GM12891 (cell line): ENCODE measurements around the gene PRM3.

Experiments
- DNase-seq: peaks from one replicate; pipeline ENCODE4 v3.0.0; 2011; ENCODE audit warnings: low spot score; ENCODE audit not compliant: insufficient read length
- FAIRE-seq: peaks from 2 replicates; lab custom pipeline; 2011; peaks lifted over from hg19 to GRCh38; lab: Jason Lieb, UNC
- PAX5 ChIP-seq: IDR thresholded peaks from 2 replicates; pipeline ENCODE4 v1.6.1; 2011; ENCODE audit warnings: low read length, moderate library complexity, mild to moderate bottlenecking; ENCODE audit not compliant: insufficient read depth, severe bottlenecking
- POLR2A ChIP-seq: IDR thresholded peaks from 2 replicates; pipeline ENCODE4 v1.6.1; 2011; ENCODE audit warnings: low read depth, low read length, control low read depth
- POLR2AphosphoS5 ChIP-seq: IDR thresholded peaks from 2 replicates; pipeline ENCODE4 v1.6.1; 2011; ENCODE audit warnings: low read depth, low read length, control low read depth
- POU2F2 ChIP-seq: IDR thresholded peaks from 2 replicates; pipeline ENCODE4 v1.6.1; 2011; ENCODE audit warnings: low read depth, mild to moderate bottlenecking, control low read depth, low read length, moderate library complexity
- SPI1 ChIP-seq: IDR thresholded peaks from 2 replicates; pipeline ENCODE4 v1.6.1; 2011; ENCODE audit warnings: low read depth, low read length, control low read depth
- TAF1 ChIP-seq: IDR thresholded peaks from 2 replicates; pipeline ENCODE4 v1.6.1; 2011; ENCODE audit warnings: low read depth, low read length, control low read depth

Gene PRM3

DNA sequence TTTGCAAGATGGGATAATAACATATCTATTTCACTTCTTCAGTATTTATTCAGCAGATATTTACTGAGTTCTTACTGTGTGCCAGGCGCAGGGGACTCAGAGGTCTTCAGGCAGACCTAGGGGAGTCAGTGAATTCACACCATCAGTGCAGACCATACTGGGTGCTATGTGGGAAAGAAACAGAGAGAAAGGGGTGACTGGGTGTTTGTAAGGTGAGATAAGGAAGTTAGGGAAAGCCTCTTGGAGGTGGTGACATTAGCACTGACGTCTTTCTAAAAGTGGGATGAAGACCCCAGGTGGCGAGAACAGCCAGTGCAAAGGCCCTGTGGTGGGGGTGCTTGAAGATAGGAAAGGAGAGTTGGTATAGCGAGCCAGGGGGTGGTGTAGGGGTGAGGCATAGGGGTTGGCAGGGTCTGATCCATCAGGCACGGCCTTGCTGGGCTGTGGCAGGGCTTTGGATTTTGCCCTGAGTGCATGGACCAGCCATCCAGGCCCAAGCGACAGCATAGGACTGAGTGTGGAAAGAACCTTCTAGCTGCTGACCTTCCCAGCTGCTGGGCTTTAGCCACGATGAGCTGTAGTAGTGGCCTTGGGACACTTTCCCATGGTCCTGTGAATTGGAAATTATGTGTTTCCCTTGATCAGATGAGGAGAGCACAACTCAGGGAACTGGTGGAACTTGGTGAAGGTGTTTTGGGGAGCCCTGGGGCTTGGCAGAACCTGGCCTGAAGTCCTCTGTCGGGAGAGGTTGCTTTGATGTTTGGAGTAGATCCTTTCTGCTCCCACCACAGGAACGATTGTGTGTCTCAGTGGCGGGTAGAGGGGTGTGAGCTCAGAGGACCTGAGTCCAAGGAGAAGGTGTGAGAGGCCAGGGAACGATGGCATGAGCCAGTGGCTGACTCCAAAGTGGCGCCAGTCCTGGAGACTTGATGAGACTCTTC is 13.5 kb downstream of the PRM3 start:
- DNase-seq, result no peak
- no peak for TF ChIP-seq POLR2A
- TF ChIP-seq SPI1, result no peak
- no peak for TF ChIP-seq POU2F2
- TF ChIP-seq POLR2AphosphoS5, result no peak
- no peak for TF ChIP-seq TAF1
- TF ChIP-seq PAX5, result no peak
- no peak for FAIRE-seq

DNA sequence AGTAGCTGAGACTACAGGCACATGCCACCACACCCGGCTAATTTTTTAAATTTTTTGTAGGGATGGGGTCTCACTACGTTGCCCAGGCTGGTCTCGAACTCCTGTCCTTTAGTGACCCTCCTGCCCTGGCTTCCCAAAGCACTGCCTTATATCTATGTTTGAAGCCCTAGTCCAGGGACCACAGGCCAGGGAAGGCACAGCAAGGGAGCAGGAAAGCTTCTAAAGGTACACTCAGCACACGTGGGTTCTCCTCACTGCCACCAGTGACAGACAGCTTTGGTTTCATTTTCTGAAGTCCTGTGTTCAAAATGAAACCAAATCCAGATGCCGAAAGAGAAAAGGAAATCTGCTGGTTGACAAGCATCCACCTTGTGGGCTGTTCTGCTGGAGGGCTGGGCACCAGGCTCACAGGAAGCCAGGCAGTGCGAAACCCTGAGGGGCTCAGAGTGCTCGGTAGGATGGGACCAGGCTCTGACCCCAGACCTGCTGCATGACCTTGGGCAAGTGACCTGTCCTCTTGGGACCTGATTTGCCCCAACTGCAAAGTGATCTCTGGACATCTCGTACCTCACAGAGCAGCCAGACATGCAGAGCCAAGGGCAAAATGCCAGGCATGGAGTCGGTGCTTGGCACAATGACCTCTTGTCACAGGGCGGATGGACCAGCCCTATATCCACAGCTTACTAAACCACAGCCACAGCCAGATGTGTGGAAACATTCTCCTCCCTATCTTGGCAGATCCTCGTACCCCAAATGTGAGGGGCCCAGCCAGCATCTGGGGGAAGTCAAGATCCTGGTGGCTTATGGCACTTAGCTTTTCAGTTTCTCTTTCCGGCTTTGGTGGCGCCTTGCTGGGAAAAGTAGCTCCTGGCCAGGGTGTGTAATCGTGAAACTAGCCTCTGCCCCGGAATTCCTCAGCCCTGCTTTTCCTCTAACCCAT is 14.6 kb downstream of the PRM3 start:
- FAIRE-seq (peak; percentile 88), DNase-seq (peak; percentile 64)
- no peak for TF ChIP-seq TAF1
- TF ChIP-seq SPI1, result no peak
- no peak for TF ChIP-seq POU2F2
- TF ChIP-seq POLR2AphosphoS5, result no peak
- no peak for TF ChIP-seq POLR2A
- TF ChIP-seq PAX5, result no peak

DNA sequence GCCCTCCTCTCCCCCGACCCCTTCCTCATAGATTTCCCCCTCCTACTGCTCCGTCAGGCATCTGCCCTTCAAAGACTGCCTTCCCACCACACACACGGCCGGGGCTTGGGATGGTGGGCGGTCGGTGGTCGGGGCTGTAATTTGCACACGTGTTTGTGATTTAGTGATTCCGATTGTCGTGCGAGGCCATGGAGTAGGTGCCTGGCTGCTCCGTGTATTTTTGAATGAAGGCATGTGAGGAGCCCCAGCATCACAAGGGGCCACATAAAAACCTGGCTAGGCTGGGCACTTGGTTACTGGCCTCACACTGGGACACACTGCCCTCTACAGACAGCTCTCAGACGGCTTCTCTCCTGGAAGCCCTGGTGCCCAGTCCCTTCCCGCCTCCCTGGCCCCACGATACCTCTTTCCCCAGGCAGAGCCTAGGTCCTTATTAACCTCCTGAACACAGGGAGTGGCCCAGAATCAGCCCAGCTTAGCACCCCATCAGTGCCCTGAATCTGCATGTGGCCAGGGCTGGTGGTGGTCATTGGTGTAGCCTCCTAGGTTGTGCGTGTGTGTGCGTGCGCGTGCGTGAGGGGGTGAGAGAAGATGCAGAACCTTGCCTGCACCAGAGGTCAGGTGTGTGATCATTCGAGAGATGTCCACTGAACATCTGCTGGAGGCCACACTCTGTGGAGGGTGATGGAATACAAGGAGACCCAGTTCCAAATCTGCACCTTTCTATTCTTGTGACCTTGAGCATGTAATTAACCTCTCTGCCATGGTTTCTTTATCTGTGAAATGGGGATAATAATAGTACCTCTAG is 16.1 kb downstream of the PRM3 start:
- FAIRE-seq (peak; percentile 78), DNase-seq (no peak)

DNA sequence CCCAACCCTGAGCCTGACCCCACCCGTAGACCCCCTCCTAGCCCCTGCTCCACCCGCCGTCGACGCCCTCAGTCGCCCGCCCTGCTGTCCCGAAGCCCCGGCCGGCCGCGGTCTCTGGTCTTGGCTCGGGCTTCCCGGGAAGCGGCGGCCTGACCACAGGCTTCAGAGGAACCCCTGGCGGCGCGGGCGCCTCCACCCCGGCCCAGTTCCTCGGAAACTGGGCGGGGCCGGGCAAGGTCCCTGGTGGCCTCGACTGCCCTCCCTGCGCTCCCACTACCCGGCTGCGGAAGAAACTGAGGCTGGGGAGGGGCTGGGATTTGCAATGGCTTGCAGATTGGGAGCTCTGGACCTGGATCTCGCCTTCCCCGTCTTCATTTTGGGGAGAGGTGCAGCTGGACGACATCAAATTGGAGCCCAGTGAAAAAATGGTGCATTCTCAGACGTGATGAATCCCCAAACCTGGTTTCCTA is 16.7 kb downstream of the PRM3 start:
- FAIRE-seq (no peak), DNase-seq (no peak)
- no peak for TF ChIP-seq POU2F2
- TF ChIP-seq SPI1, result no peak
- no peak for TF ChIP-seq POLR2A
- no peak for TF ChIP-seq PAX5
- TF ChIP-seq POLR2AphosphoS5, result no peak
- no peak for TF ChIP-seq TAF1

More for the DNA sequence above, 16.1 kb downstream of the PRM3 start:
- TF ChIP-seq TAF1 (no peak), POLR2AphosphoS5 (no peak), POU2F2 (no peak), SPI1 (no peak)

DNA sequence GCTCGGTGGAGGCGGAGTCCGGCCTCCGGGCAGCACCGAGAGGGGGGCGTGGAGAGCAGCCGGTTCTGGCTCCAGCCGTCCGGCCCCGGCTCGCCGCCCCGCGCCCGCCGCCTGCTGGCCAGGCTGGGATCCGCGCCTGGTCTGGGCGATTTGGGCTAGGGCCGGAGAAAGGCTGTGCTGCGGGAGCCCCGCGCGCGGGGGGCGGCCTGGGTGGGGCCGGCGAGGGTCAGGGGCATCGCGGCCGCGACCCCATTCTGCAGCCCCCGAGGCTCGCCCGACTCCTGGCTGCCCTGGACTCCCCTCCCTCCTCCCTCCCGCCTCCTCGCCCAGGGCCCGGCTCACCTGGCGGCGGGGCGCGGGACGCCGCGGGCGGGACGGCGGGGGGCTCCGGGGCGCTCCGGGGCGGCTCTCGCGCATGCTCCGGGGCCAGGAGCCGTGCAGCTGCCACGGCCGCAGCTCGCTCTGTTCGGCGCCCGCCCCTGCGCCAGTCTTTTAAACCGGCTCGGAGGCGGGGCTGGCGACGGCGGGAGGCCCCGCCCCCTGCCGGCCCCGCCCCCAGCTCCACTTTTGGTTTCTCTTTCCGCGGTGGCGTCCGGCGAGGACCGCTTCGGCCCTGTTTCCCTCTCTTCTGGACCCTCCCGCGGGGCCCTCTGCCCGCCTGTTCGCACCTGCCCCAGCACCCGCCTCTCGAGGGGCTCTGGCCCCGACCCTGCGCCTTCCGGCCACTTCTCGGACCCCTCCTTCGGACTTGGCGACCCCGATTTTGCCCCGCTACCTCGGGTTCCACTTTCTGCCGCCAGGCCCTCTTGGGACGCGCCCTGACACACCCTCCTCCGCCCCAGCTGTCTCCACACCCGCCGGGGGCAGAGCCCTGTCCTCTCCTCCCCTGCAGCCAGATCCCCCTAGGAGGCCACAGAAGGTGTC is 17.4 kb downstream of the PRM3 start, which contains the start of gene SOCS1:
SOCS1 (minus strand) TSS at position 468 of the 924 bp plus-strand sequence. CDS start 726 bp downstream, outside the sequence.
- peak; percentile 87 for FAIRE-seq

DNA sequence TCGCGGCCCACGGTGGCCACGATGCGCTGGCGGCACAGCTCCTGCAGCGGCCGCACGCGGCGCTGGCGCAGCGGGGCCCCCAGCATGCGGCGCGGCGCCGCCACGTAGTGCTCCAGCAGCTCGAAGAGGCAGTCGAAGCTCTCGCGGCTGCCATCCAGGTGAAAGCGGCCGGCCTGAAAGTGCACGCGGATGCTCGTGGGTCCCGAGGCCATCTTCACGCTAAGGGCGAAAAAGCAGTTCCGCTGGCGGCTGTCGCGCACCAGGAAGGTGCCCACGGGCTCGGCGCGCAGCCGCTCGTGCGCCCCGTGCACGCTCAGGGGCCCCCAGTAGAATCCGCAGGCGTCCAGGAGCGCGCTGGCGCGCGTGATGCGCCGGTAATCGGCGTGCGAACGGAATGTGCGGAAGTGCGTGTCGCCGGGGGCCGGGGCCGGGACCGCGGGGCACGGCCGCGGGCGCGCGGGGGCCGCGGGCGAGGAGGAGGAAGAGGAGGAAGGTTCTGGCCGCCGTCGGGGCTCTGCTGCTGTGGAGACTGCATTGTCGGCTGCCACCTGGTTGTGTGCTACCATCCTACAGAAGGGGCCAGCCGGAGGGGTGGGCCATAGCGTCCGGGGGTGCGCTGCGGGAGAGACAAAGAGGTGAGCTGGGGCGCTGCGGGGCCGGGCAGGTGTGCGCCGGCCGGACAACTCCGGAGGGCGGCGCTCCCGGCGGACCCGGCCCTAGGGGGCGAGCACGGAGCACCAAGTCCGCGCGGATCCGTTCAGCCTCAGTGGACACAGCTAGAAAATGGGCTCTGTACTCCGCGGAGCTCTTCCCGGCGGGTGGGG is 18.3 kb downstream of the PRM3 start:
- FAIRE-seq, result peak; percentile 87
- peak; percentile 61 for DNase-seq
- no peak for TF ChIP-seq SPI1
- TF ChIP-seq PAX5, result no peak
- TF ChIP-seq POLR2A, result no peak
- no peak for TF ChIP-seq POU2F2
- TF ChIP-seq TAF1, result no peak
- peak; percentile 52; the same call in 1 of the 2 replicates for TF ChIP-seq POLR2AphosphoS5

More for the DNA sequence above, 17.4 kb downstream of the PRM3 start, which contains the start of gene SOCS1:
- peak; percentile 91 for TF ChIP-seq TAF1
- TF ChIP-seq PAX5, result peak; percentile 55
- TF ChIP-seq SPI1, result no peak
- peak; percentile 95 for TF ChIP-seq POLR2A
- TF ChIP-seq POU2F2, result peak; percentile 77
- peak; percentile 91 for TF ChIP-seq POLR2AphosphoS5
- peak; percentile 88 for DNase-seq
